ENCODE data around the gene AGL. TPM values are rescaled to one million over a fixed set of nuclear protein-coding genes. Genes with fewer than 3 reads are reported as not detected.

The AGL gene
- total RNA-seq, 2 experiments from 2014 or later: 12.2 to 20.6 TPM

DNA sequence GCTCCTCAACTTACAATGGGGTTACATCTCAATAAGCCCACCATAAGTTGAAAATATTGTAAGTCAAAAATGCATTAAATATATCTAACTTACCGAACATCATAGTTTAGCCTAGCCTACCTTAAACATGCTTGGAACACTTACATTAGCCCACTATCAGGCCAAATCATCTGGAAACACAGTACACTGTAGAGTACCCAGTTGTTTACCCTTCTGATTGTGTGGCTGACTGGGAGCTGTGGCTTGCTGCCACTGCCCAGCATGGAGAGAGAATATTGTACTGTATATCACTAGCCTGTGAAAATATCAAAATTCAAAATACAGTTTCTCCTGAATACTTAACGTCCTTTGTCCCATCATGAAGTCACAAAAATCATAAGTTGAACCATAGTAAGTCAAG is 43.3 kb upstream of the AGL start:
- no TSS peak for BruUV-seq (replicated peaks)
- H2AFZ ChIP-seq (ENCODE audit: low read length): no peak overlapping the region
- POLR2A ChIA-PET: interaction anchor here (0.6 to 0.9 kb wide), 2 partner anchors 54 to 430 kb away, joined by 3 read pairs; no protein-coding TSS in a partner anchor

DNA sequence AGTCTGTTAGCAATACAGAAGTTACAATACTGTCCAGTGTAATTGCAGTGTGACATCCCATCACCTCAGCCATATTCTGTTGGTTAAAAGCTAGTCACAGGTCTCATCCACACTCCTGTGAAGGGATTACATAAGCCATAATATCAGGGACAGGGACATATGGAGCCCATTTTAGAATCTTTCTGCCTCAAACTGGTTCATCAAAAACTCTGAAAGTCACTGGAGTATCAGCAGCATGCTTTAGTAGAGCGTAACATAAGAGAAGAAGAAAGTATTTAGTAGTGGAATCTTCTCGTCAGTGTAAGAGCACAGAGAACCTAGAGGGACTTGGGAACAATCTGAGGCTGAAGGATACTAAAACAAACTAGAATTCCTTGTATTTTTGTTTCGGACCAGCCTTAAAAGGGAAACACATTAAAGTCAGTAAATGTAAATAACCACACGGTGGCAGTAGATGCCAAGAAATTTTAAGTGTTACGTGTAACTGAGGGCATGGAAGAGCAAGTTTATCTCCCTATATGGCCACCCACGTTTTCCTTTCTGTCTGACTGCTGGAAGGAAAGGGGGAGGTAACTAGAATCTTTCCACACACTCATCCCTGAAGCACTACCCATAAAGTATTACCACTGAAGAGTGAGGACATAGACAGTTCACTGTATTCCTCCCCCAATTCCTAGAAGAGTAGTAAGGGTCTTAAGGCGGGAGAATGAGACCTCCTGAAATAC is 41.6 kb upstream of the AGL start:
- H3K9me3 ChIP-seq (ENCODE audit: low read length): no peaks in the 10 kb centered on the region
- peak overlapping the region; percentile 53 for H3K4me2 ChIP-seq (ENCODE audit: low read length)
- POLR2A ChIA-PET: interaction anchor here (1.1 kb wide), 1 partner anchor 42 kb away, joined by 3 read pairs; the partner anchor contains the start of gene AGL
- peaks cover 5% of the 10 kb centered on the region for H3K4me1 ChIP-seq (ENCODE audit: insufficient read depth, low read length, poor library complexity, severe bottlenecking)
- intact Hi-C loops (cut with micrococcal nuclease; ENCODE audit: unreplicated experiment): loop anchor here (1.0 to 5.0 kb wide), 6 partner anchors 164 to 1058 kb away; partner anchors contain the start of gene CDC14A
- H4K20me1 ChIP-seq (ENCODE audit: insufficient read depth, low read length): no peaks in the 10 kb centered on the region
- TF ChIP-seq, protein P1, sequence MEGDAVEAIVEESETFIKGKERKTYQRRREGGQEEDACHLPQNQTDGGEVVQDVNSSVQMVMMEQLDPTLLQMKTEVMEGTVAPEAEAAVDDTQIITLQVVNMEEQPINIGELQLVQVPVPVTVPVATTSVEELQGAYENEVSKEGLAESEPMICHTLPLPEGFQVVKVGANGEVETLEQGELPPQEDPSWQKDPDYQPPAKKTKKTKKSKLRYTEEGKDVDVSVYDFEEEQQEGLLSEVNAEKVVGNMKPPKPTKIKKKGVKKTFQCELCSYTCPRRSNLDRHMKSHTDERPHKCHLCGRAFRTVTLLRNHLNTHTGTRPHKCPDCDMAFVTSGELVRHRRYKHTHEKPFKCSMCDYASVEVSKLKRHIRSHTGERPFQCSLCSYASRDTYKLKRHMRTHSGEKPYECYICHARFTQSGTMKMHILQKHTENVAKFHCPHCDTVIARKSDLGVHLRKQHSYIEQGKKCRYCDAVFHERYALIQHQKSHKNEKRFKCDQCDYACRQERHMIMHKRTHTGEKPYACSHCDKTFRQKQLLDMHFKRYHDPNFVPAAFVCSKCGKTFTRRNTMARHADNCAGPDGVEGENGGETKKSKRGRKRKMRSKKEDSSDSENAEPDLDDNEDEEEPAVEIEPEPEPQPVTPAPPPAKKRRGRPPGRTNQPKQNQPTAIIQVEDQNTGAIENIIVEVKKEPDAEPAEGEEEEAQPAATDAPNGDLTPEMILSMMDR (conservative IDR thresholded peaks at IDR 0.05; ENCODE audit: low read length): peak; percentile 87
- no peak for TF ChIP-seq EZH2phosphoT487 (IDR thresholded peaks at IDR 0.05; ENCODE audit: borderline replicate concordance, low read depth, low read length)
- BruUV-seq (replicated peaks): no TSS peak
- no peaks in the 10 kb centered on the region for H3K36me3 ChIP-seq (ENCODE audit: insufficient read depth, low read length)
- H3K79me2 ChIP-seq (ENCODE audit: insufficient read depth, low read depth, low read length): no peaks in the 10 kb centered on the region
- no peak overlapping the region for H3K27ac ChIP-seq (ENCODE audit: low read depth, low read length, poor library complexity, severe bottlenecking)
- no peaks in the 10 kb centered on the region for H3K9me2 ChIP-seq (ENCODE audit: insufficient read depth, low read length)
- H3K4me3 ChIP-seq (ENCODE audit: low read depth, low read length, poor library complexity, severe bottlenecking): no peak overlapping the region
- H2AFZ ChIP-seq (ENCODE audit: low read length): peak overlapping the region; percentile 60; the same call in 1 of the 2 replicates
- DNase-seq (ENCODE audit: low spot score): peak; percentile 84
- CTCF ChIA-PET (ENCODE audit: unreplicated experiment): no interaction called here

More for the DNA sequence above, 43.3 kb upstream of the AGL start:
- DNase-seq (ENCODE audit: low spot score): no peak
- Histone ChIP-seq H3K4me3 (ENCODE audit: low read depth, low read length, poor library complexity, severe bottlenecking) (no peak overlapping the region), H3K79me2 (ENCODE audit: insufficient read depth, low read depth, low read length) (no peaks in the 10 kb centered on the region), H4K20me1 (ENCODE audit: insufficient read depth, low read length) (no peaks in the 10 kb centered on the region), H3K9me2 (ENCODE audit: insufficient read depth, low read length) (no peaks in the 10 kb centered on the region), H3K36me3 (ENCODE audit: insufficient read depth, low read length) (no peaks in the 10 kb centered on the region), H3K27ac (ENCODE audit: low read depth, low read length, poor library complexity, severe bottlenecking) (no peak overlapping the region), H3K4me1 (ENCODE audit: insufficient read depth, low read length, poor library complexity, severe bottlenecking) (peaks cover 5% of the 10 kb centered on the region), H3K4me2 (ENCODE audit: low read length) (no peak overlapping the region), H3K9me3 (ENCODE audit: low read length) (no peaks in the 10 kb centered on the region)
- CTCF ChIA-PET (ENCODE audit: unreplicated experiment): no interaction called here
- TF ChIP-seq, protein P1 (conservative IDR thresholded peaks at IDR 0.05; ENCODE audit: low read length): no peak
- TF ChIP-seq EZH2phosphoT487 (IDR thresholded peaks at IDR 0.05; ENCODE audit: borderline replicate concordance, low read depth, low read length): no peak
- intact Hi-C loops (cut with micrococcal nuclease; ENCODE audit: unreplicated experiment): loop anchor here (5.0 kb wide), 2 partner anchors 165 to 545 kb away; partner anchors contain the start of gene CDC14A

DNA sequence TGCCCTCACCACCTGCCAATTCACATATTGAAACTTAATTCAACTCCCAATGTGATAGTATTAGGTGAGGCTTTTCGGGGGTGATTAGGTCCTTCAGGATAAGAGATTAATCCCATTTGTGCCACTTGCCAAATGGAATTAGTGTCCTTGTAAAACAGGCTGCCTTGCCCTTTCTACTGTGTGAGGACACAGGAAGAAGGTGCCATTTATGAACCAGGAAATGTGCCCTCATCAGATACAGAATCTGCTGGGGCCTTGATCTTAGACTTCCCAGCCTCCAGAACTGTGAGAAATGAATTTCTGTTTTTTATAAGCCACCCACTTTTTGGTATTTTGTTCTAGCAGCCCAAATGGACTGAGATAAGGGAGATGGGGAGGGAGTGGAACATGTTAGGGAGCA is 39.1 kb upstream of the AGL start:
- H3K4me2 ChIP-seq (ENCODE audit: low read length): no peak overlapping the region
- ChIA-PET POLR2A (no interaction called here), CTCF (ENCODE audit: unreplicated experiment) (no interaction called here)
- no TSS peak for BruUV-seq (replicated peaks)
- intact Hi-C loops (cut with micrococcal nuclease; ENCODE audit: unreplicated experiment): no loop called here
- H3K36me3 ChIP-seq (ENCODE audit: insufficient read depth, low read length): no peaks in the 10 kb centered on the region
- peak overlapping the region; percentile 82 for H2AFZ ChIP-seq (ENCODE audit: low read length)
- no peak for TF ChIP-seq EZH2phosphoT487 (IDR thresholded peaks at IDR 0.05; ENCODE audit: borderline replicate concordance, low read depth, low read length)
- H3K27ac ChIP-seq (ENCODE audit: low read depth, low read length, poor library complexity, severe bottlenecking): no peak overlapping the region
- H3K9me3 ChIP-seq (ENCODE audit: low read length): no peaks in the 10 kb centered on the region
- H3K4me1 ChIP-seq (ENCODE audit: insufficient read depth, low read length, poor library complexity, severe bottlenecking): peaks cover 5% of the 10 kb centered on the region
- no peaks in the 10 kb centered on the region for H3K9me2 ChIP-seq (ENCODE audit: insufficient read depth, low read length)
- H4K20me1 ChIP-seq (ENCODE audit: insufficient read depth, low read length): no peaks in the 10 kb centered on the region
- no peaks in the 10 kb centered on the region for H3K79me2 ChIP-seq (ENCODE audit: insufficient read depth, low read depth, low read length)
- H3K4me3 ChIP-seq (ENCODE audit: low read depth, low read length, poor library complexity, severe bottlenecking): no peak overlapping the region
- no peak for DNase-seq (ENCODE audit: low spot score)

Measured in OCI-LY7 (cell line).